ENCODE data around the gene FHIP1B.

- no peak for TF ChIP-seq POLR2A (IDR thresholded peaks at IDR 0.05)
- no peak for TF ChIP-seq POLR2AphosphoS5 (IDR thresholded peaks at IDR 0.05; ENCODE audit: insufficient read depth in 1 of 2, low read depth in 1 of 2)
- no peak for TF ChIP-seq CTCF (IDR thresholded peaks at IDR 0.05)
These were observed 25.8 kb upstream of the FHIP1B start for GRCh38 chr11:6260207-6260726.

Measured in vagina (tissue), 2 donors.